PC-9 (cell line): ENCODE data around the gene TRPV5.

Experiments used
- CTCF ChIP-seq: fragments of 200-600 bp; sonication (generic); conservative IDR thresholded peaks from 2 replicates; pipeline ENCODE4 v1.6.1; 2017; ENCODE audit warnings: mixed run types, antibody characterized with exemption, mild to moderate bottlenecking, moderate library complexity
- EZH2 ChIP-seq: fragments of 200-600 bp; sonication (generic); IDR thresholded peaks from 2 replicates; pipeline ENCODE4 v1.8.0; 2017; ENCODE audit warnings: antibody characterized with exemption, low read depth

DNA sequence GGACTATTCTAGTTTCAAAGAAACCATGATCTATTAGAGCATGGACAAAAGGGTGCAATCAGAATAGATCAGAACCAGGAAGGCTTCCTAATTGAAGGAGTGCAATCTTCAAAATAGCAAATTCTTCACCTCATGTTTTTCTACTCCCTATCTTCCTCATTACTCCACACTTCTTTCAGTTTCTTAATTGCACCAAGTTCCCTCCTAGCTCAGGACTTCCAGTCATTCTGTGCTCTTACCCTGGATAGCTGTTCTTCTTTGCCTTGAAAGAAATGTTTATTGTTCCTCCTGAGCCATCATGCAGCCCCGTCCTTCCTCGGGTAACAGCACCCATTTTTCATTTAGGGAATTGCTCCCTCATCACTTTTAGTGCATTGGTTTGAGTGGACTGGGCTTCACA, 23.1 kb downstream of the TRPV5 start:
- no peak for TF ChIP-seq EZH2
- TF ChIP-seq CTCF, result no peak
